ENCODE results near the gene CFL1.

DNA sequence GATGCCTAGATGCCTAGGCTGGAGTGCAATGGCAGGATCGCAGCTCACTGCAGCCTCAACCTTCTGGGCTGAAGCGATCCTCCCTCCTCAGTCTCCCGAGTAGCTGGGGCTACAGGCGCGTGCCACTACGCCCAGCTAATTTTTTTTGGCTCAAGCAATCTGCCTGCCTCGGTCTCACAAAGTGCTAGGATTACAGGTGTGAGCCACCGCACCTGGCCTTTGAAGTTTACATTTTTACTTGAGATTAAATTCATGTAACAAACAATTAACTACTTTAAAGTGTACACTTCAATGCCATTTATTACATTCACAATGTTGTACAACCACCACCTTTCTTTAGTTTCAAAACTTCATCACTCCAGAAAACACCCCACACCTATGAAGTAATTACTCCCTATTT, 45.7 kb upstream of the CFL1 start:
- TF ChIP-seq POLR2A (IDR thresholded peaks at IDR 0.05) (no peak), POLR2AphosphoS5 (IDR thresholded peaks at IDR 0.05) (no peak), EP300 (IDR thresholded peaks at IDR 0.05) (no peak)
- TF ChIP-seq, protein P1, sequence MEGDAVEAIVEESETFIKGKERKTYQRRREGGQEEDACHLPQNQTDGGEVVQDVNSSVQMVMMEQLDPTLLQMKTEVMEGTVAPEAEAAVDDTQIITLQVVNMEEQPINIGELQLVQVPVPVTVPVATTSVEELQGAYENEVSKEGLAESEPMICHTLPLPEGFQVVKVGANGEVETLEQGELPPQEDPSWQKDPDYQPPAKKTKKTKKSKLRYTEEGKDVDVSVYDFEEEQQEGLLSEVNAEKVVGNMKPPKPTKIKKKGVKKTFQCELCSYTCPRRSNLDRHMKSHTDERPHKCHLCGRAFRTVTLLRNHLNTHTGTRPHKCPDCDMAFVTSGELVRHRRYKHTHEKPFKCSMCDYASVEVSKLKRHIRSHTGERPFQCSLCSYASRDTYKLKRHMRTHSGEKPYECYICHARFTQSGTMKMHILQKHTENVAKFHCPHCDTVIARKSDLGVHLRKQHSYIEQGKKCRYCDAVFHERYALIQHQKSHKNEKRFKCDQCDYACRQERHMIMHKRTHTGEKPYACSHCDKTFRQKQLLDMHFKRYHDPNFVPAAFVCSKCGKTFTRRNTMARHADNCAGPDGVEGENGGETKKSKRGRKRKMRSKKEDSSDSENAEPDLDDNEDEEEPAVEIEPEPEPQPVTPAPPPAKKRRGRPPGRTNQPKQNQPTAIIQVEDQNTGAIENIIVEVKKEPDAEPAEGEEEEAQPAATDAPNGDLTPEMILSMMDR (IDR thresholded peaks at IDR 0.05) = no peak

All from sigmoid colon (tissue), 4 donors.